Mucosa of descending colon (tissue), 3 donors: Measurements from ENCODE around the gene ACVRL1. TPM values are rescaled to one million over a fixed set of nuclear protein-coding genes. Genes with fewer than 3 reads are reported as not detected.
A peak's percentile ranks its signal among the peaks of the same experiment; 100 is the strongest.

Experiments used
- ATAC-seq: fragments of 200-7000 bp; cut with Tn5 transposase; one replicate; pipeline ENCODE4 v1.9.1; 2020; ENCODE audit warnings: mild to moderate bottlenecking, moderate library complexity
- DNase-seq, 3 donors: peaks; one replicate each; pipeline ENCODE4 v3.0.0-alpha.2; 2020
- H3K36me3 ChIP-seq: fragments of 200-600 bp; one replicate; pipeline ENCODE4 v1.8.0; 2021; ENCODE audit warnings: low read depth, mild to moderate bottlenecking
- H3K4me1 ChIP-seq: fragments of 200-600 bp; one replicate; pipeline ENCODE4 v1.8.0; 2021; ENCODE audit warnings: low read depth, mild to moderate bottlenecking
- H3K4me3 ChIP-seq: fragments of 200-600 bp; one replicate; pipeline ENCODE4 v1.8.0; 2021; ENCODE audit warnings: mild to moderate bottlenecking
- H3K9me3 ChIP-seq: fragments of 200-600 bp; one replicate; pipeline ENCODE4 v1.8.0; 2021; ENCODE audit warnings: mild to moderate bottlenecking
- CTCF ChIP-seq: fragments of 200-600 bp; IDR thresholded peaks from one replicate; pipeline ENCODE4 v1.8.0; 2022; ENCODE audit warnings: antibody characterized with exemption, mild to moderate bottlenecking
- intact Hi-C, 2 donors: fragments of 100-400 bp; cut with DNase I in 1 of 2; cut with micrococcal nuclease in 1 of 2; formaldehyde crosslinking; loops; one replicate each; pipeline versions ENCODE4 v1.11.0 to v1.11.1; 2022; cut with DNase I, micrococcal nuclease
- long read RNA-seq, 2 donors: library from polyadenylated mRNA; unstranded; transcript quantifications; one replicate each; pipeline ENCODE4 v2.0.0, GENCODE V29; 2019 to 2021
- total RNA-seq, 3 donors: library from RNA; stranded (reverse); fragmentation: NEBNext Ultra II Directional in 2 of 3; extraction: Animal tissue kit (Norgen Biotek cat#: 25700) in 2 of 3; gene quantifications; one replicate each; pipeline versions ENCODE4 v1.2.1 to v1.2.4, GENCODE V29; 2021 to 2023
- donor health status: DM: no; HTN: no; CAD: no; lungs with moderate emphysema.
- donor health status: DM: no; HTN: no; CAD: no.
- donor health status: DM: no; HTN: yes; CAD: no.

The ACVRL1 gene
- total RNA-seq, result 100 to 1,000 TPM; 132 to 261 (median 247) TPM
- long read RNA-seq, donor 1, full-length matches to known transcripts, result 43 of 113 reads
- long read RNA-seq, donor 1, partial matches to known transcripts, result 15 of 113 reads
- long read RNA-seq, donor 1, other reads (novel, unspliced or antisense), result 55 of 113 reads
- long read RNA-seq, donor 2, full-length matches to known transcripts, result 3 of 7 reads
- long read RNA-seq, donor 2, partial matches to known transcripts, result 1 of 7 reads
- long read RNA-seq, donor 2, other reads (novel, unspliced or antisense), result 3 of 7 reads

GRCh38 chr12:51907083-51907855 is at the start of gene ACVRL1:
Gene ACVRL1, plus strand, starts transcription at chr12:51907504. Its CDS starts 4,971 bp downstream, at chr12:51912475.
- DNase-seq, result peak in 2 of 3 donors; percentile 64 to 73
- intact Hi-C loops, result no loop called here
- no peak for TF ChIP-seq CTCF
- Histone ChIP-seq H3K4me3 (peak within 1 kb of the TSS; percentile 57), H3K9me3 (no peaks in the 10 kb centered on the region), H3K4me1 (peaks cover 38% of the 10 kb centered on the region), H3K36me3 (no peaks in the 10 kb centered on the region)
- peak; percentile 71 for ATAC-seq

- no peak for ATAC-seq
- peaks cover 9% of the 10 kb centered on the region for H3K4me1 ChIP-seq
- no peaks in the 10 kb centered on the region for H3K36me3 ChIP-seq
- H3K4me3 ChIP-seq, result no peak overlapping the region
- H3K9me3 ChIP-seq, result no peaks in the 10 kb centered on the region
- DNase-seq, result no peak
- intact Hi-C loops, result no loop called here
- TF ChIP-seq CTCF, result no peak
Observed at GRCh38 chr12:51860986-51861385, 46.3 kb upstream of the ACVRL1 start.

GRCh38 chr12:51862947-51863346 is 44.4 kb upstream of the ACVRL1 start:
- intact Hi-C loops, result no loop called here
- no peak for DNase-seq
- H3K36me3 ChIP-seq, result no peaks in the 10 kb centered on the region
- no peak overlapping the region for H3K4me3 ChIP-seq
- peaks cover 9% of the 10 kb centered on the region for H3K4me1 ChIP-seq
- H3K9me3 ChIP-seq, result no peaks in the 10 kb centered on the region
- ATAC-seq, result no peak
- TF ChIP-seq CTCF, result no peak

GRCh38 chr12:51863363-51863932 is 43.9 kb upstream of the ACVRL1 start:
- no peak for DNase-seq

More at GRCh38 chr12:51863363-51863932, 43.9 kb upstream of the ACVRL1 start:
- Histone ChIP-seq H3K9me3 (no peaks in the 10 kb centered on the region), H3K36me3 (no peaks in the 10 kb centered on the region), H3K4me1 (peaks cover 9% of the 10 kb centered on the region), H3K4me3 (no peak overlapping the region)
- no peak for TF ChIP-seq CTCF
- ATAC-seq, result peak; percentile 26
- intact Hi-C loops, result no loop called here
